Measurements from ENCODE around the gene ATAD2B.

GRCh38 chr2:23698721-23699579 is 228.0 kb downstream of the ATAD2B start:
- TF ChIP-seq, protein P1, sequence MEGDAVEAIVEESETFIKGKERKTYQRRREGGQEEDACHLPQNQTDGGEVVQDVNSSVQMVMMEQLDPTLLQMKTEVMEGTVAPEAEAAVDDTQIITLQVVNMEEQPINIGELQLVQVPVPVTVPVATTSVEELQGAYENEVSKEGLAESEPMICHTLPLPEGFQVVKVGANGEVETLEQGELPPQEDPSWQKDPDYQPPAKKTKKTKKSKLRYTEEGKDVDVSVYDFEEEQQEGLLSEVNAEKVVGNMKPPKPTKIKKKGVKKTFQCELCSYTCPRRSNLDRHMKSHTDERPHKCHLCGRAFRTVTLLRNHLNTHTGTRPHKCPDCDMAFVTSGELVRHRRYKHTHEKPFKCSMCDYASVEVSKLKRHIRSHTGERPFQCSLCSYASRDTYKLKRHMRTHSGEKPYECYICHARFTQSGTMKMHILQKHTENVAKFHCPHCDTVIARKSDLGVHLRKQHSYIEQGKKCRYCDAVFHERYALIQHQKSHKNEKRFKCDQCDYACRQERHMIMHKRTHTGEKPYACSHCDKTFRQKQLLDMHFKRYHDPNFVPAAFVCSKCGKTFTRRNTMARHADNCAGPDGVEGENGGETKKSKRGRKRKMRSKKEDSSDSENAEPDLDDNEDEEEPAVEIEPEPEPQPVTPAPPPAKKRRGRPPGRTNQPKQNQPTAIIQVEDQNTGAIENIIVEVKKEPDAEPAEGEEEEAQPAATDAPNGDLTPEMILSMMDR (IDR thresholded peaks at IDR 0.05) = no peak
- TF ChIP-seq POLR2A (IDR thresholded peaks at IDR 0.05) = no peak
